OCI-LY1 (cell line): ENCODE data around the gene SDK1.

ENCODE experiments used
- H2AFZ ChIP-seq: fragments of 200-600 bp; sonication (generic), shearing (Covaris generic); 2 replicates; pipeline ENCODE4 v1.6.0; 2014; ENCODE audit warnings: antibody characterized with exemption, mild to moderate bottlenecking, low read length
- H3F3A ChIP-seq: fragments of 200-600 bp; sonication (generic), shearing (Covaris generic); 2 replicates; pipeline ENCODE4 v1.6.0; 2014; ENCODE audit warnings: mild to moderate bottlenecking, antibody characterized with exemption, low read length, moderate library complexity; ENCODE audit not compliant: insufficient read depth
- H3K27ac ChIP-seq: fragments of 200-600 bp; sonication (generic); 2 replicates; pipeline ENCODE4 v1.5.1; 2014; ENCODE audit warnings: low read length, mixed run types, mild to moderate bottlenecking, low read depth; ENCODE audit not compliant: poor library complexity, severe bottlenecking
- H3K27me3 ChIP-seq: fragments of 200-600 bp; sonication (generic); 2 replicates; pipeline ENCODE4 v1.6.0; 2014; ENCODE audit warnings: antibody characterized with exemption, mild to moderate bottlenecking, low read length, moderate library complexity; ENCODE audit not compliant: insufficient read depth
- H3K36me3 ChIP-seq: fragments of 200-600 bp; sonication (generic); 2 replicates; pipeline ENCODE4 v1.6.1; 2014; ENCODE audit warnings: mild to moderate bottlenecking, antibody characterized with exemption, low read length, moderate library complexity, mixed read lengths; ENCODE audit not compliant: insufficient read depth
- H3K4me1 ChIP-seq: fragments of 200-600 bp; sonication (generic); 2 replicates; pipeline ENCODE4 v1.5.1; 2014; ENCODE audit warnings: mild to moderate bottlenecking, low read length, moderate library complexity; ENCODE audit not compliant: insufficient read depth, severe bottlenecking
- H3K4me2 ChIP-seq: fragments of 200-600 bp; sonication (generic), shearing (Covaris generic); 2 replicates; pipeline ENCODE4 v1.6.1; 2014; ENCODE audit warnings: low read length
- H3K4me3 ChIP-seq: fragments of 200-600 bp; sonication (generic); 2 replicates; pipeline ENCODE4 v1.5.1; 2014; ENCODE audit warnings: low read length, low read depth, mild to moderate bottlenecking, mixed read lengths; ENCODE audit not compliant: poor library complexity, severe bottlenecking
- H3K79me2 ChIP-seq: fragments of 200-600 bp; shearing (Covaris generic); 2 replicates; pipeline ENCODE4 v1.6.1; 2016; ENCODE audit warnings: mixed run types, low read length, mixed read lengths; ENCODE audit not compliant: insufficient read depth
- H3K9ac ChIP-seq: fragments of 200-600 bp; sonication (generic), shearing (Covaris generic); 2 replicates; pipeline ENCODE4 v1.6.1; 2014; ENCODE audit warnings: mild to moderate bottlenecking, low read length, mixed read lengths
- H3K9me2 ChIP-seq: fragments of 200-600 bp; sonication (generic), shearing (Covaris generic); 2 replicates; pipeline ENCODE4 v1.6.1; 2014; ENCODE audit warnings: low read depth, mild to moderate bottlenecking, low read length, mixed read lengths
- H3K9me3 ChIP-seq: fragments of 200-600 bp; shearing (Covaris generic); 2 replicates; pipeline ENCODE4 v1.6.1; 2014; ENCODE audit warnings: low read length, mixed read lengths
- H4K20me1 ChIP-seq: fragments of 200-600 bp; sonication (generic), shearing (Covaris generic); 2 replicates; pipeline ENCODE4 v1.6.0; 2016; ENCODE audit warnings: mild to moderate bottlenecking, low read length; ENCODE audit not compliant: insufficient read depth
- CTCF ChIP-seq: fragments of 200-600 bp; sonication (generic), shearing (Covaris generic); IDR thresholded peaks from 2 replicates; pipeline ENCODE4 v1.5.1; 2017; ENCODE audit warnings: mild to moderate bottlenecking, antibody characterized with exemption, low read length, moderate library complexity, mixed read lengths
- EZH2 ChIP-seq: fragments of 200-600 bp; sonication (generic), shearing (Covaris generic); IDR thresholded peaks from 2 replicates; pipeline ENCODE4 v1.8.0; 2017; ENCODE audit warnings: borderline replicate concordance, mixed run types, mild to moderate bottlenecking, antibody characterized with exemption, low read length, moderate library complexity, mixed read lengths

Gene SDK1

GRCh38 chr7:3630081-3630480 lies 329.0 kb downstream of the SDK1 start:
- TF ChIP-seq CTCF = no peak
- TF ChIP-seq EZH2 = no peak
- no peaks in the 10 kb centered on the region for H3F3A ChIP-seq
- H3K9ac ChIP-seq = no peak overlapping the region
- H3K36me3 ChIP-seq = peaks cover 30% of the 10 kb centered on the region
- H3K9me2 ChIP-seq = no peaks in the 10 kb centered on the region
- no peaks in the 10 kb centered on the region for H4K20me1 ChIP-seq
- H3K27me3 ChIP-seq = no peaks in the 10 kb centered on the region
- peaks cover 6% of the 10 kb centered on the region; the same call in 1 of the 2 replicates for H3K9me3 ChIP-seq
- H3K27ac ChIP-seq = no peak overlapping the region
- H2AFZ ChIP-seq = no peak overlapping the region
- H3K4me2 ChIP-seq = no peak overlapping the region
- H3K79me2 ChIP-seq = no peaks in the 10 kb centered on the region
- H3K4me1 ChIP-seq = no peaks in the 10 kb centered on the region
- H3K4me3 ChIP-seq = no peak overlapping the region

GRCh38 chr7:3634396-3634795 lies 333.3 kb downstream of the SDK1 start:
- no peak overlapping the region for H3K4me2 ChIP-seq
- no peaks in the 10 kb centered on the region for H3K27me3 ChIP-seq
- H3K79me2 ChIP-seq = no peaks in the 10 kb centered on the region
- no peak overlapping the region for H2AFZ ChIP-seq
- no peak overlapping the region for H3K27ac ChIP-seq
- no peak overlapping the region for H3K4me3 ChIP-seq
- no peaks in the 10 kb centered on the region for H4K20me1 ChIP-seq
- peaks cover 19% of the 10 kb centered on the region for H3K36me3 ChIP-seq
- H3F3A ChIP-seq = no peaks in the 10 kb centered on the region
- TF ChIP-seq EZH2 = no peak
- TF ChIP-seq CTCF = no peak
- no peaks in the 10 kb centered on the region for H3K9me2 ChIP-seq
- peaks cover 6% of the 10 kb centered on the region; the same call in 1 of the 2 replicates for H3K9me3 ChIP-seq
- no peak overlapping the region for H3K9ac ChIP-seq
- H3K4me1 ChIP-seq = no peaks in the 10 kb centered on the region

GRCh38 chr7:3636131-3636860 lies 335.2 kb downstream of the SDK1 start:
- Histone ChIP-seq H3K27ac (no peak overlapping the region), H3K79me2 (no peaks in the 10 kb centered on the region), H3K9ac (no peak overlapping the region), H3K9me3 (no peaks in the 10 kb centered on the region), H3K27me3 (no peaks in the 10 kb centered on the region), H4K20me1 (no peaks in the 10 kb centered on the region), H3F3A (no peaks in the 10 kb centered on the region), H3K36me3 (peaks cover 10% of the 10 kb centered on the region; the same call in 1 of the 2 replicates), H3K4me3 (no peak overlapping the region), H3K9me2 (no peaks in the 10 kb centered on the region), H3K4me2 (no peak overlapping the region), H2AFZ (no peak overlapping the region), H3K4me1 (no peaks in the 10 kb centered on the region)
- TF ChIP-seq EZH2 = no peak
- no peak for TF ChIP-seq CTCF
